HG02870 (cell line): ENCODE data around the gene DDX52.
A peak's percentile ranks its signal among the peaks of the same experiment; 100 is the strongest.
"Not testable (repeated sequence)": the region's sequence is repeated elsewhere in the genome, so short reads cannot be mapped to it uniquely, and the experiment has no call there.

ENCODE experiments used
- ATAC-seq: cut with Tn5 transposase; IDR thresholded peaks from one replicate; pipeline ENCODE4 v1.9.1; 2021; ENCODE audit warnings: mild to moderate bottlenecking, moderate library complexity; ENCODE audit not compliant: unreplicated experiment

Gene DDX52, protein sequence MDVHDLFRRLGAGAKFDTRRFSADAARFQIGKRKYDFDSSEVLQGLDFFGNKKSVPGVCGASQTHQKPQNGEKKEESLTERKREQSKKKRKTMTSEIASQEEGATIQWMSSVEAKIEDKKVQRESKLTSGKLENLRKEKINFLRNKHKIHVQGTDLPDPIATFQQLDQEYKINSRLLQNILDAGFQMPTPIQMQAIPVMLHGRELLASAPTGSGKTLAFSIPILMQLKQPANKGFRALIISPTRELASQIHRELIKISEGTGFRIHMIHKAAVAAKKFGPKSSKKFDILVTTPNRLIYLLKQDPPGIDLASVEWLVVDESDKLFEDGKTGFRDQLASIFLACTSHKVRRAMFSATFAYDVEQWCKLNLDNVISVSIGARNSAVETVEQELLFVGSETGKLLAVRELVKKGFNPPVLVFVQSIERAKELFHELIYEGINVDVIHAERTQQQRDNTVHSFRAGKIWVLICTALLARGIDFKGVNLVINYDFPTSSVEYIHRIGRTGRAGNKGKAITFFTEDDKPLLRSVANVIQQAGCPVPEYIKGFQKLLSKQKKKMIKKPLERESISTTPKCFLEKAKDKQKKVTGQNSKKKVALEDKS

GRCh38 chr17:37643118-37643766 lies at the start of gene DDX52:
Gene DDX52, minus strand, starts transcription at chr17:37643446. Its CDS starts 26 bp downstream, at chr17:37643420.
- peak; percentile 63 for ATAC-seq

GRCh38 chr17:37691807-37692206 lies 48.6 kb upstream of the DDX52 start:
- no peak for ATAC-seq

DNA sequence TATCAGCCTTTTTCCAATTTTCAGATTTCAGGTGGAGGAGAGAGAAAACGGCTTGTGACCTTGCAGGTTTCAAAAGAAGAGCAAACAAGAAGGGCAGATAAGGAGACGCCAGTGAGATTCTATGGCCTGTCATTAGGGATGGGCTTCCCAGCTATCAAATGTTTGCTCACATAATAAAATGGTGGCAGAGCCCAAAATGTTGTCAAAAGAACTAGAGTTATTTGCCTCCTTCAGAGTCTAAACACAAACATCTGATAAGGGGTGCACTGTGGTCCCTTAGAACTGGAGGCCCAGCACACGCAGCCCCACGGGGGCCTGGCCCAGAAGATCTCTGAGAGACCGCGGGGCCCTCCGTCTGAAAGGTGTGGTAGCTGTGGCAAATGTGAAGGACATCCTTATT lies 46.1 kb upstream of the DDX52 start:
- no peak for ATAC-seq

DNA sequence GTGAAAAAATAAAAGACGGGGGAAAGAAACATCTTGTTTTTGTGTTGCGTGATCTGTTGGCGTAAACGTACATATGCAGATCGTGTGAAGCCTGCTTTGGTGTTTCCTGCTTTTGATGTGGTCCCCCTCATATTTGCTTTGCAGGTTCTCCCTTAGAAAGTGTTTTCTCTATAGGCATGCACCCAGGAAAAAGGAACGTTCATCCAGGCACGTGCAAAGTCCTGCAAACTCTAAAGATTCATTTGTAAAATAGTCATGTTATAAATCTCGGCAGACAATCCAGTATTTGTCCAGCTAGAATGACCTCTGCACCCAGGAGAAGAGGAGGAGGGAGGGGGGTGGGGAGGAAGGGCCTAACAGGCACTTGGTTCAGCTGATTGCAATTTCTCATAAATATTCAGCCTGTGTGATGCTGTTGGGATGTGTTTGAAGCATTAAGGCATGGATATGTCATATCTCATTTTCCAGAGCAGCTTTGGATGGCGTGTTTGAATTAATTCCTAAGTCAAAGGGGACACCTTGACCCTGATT lies 40.3 kb upstream of the DDX52 start:
- ATAC-seq = no peak

- no peak for ATAC-seq
Measured at GRCh38 chr17:37682007-37682406, 38.8 kb upstream of the DDX52 start.

DNA sequence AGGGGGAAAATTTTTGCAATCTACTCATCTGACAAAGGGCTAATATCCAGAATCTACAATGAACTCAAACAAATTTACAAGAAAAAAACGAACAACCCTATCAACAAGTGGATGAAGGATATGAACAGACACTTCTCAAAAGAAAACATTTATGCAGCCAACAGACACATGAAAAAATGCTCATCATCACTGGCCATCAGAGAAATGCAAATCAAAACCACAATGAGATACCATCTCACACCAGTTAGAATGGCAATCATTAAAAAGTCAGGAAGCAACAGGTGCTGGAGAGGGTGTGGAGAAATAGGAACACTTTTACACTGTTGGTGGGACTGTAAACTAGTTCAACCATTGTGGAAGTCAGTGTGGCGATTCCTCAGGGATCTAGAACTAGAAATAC lies 36.7 kb upstream of the DDX52 start:
- not testable (repeated sequence) for ATAC-seq

- ATAC-seq = no peak
Measured at GRCh38 chr17:37678036-37678435, 34.8 kb upstream of the DDX52 start.

DNA sequence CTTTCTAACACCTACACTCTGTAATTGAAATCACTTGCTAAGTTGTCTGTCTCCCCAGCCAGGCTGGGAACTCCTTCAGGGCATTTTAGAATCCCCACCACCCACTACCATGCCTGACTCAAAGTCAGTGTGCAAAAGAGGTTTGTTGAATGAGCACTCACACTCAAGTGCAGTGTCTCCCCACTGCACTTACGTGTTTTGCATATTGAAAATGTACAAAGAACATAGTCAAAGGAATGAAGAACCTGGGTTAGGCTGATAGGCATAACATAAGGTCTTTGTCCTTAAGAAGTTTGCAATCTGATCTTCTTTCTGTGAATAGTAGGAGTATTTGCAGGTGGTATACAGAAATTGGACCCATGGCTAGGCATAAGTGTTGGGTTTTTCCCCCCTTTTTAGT lies 33.8 kb upstream of the DDX52 start:
- no peak for ATAC-seq

DNA sequence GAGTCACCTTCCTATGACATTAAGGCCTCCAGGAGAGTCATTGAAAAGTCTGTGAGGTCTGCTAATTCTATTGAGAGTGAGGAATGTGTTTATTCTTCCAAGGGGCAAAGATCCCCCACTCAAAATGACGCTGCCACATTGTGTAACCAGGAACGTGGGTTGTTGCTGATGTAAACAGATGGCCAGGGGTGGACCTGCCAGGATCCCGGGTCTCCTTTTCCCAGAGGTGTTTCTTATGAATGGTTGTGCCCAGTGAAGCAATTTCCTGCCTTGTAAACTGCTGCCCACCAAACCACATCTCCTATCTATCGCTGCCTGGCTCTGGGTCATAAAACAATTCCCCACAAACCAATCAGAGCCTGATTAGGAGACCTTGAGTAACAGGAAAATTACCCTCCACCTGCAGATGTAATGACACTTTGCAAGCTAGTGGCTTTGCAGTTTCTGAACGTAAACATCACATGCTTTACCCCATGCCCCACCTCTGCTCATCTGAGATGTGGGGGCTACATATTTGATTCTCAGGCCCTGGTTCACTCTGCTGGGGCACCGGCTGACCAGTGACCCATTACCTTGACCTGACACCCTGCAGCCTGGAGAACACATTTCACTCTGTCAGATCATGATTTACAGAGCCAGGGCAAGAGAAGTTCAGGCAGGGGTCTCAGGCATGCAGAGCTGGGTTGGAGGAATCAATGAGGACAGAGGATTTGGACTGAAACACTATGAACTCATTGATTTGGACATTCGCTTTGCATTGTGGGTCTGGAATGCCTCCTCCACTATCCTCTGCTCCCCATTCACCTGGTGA lies 33.1 kb upstream of the DDX52 start:
- ATAC-seq = no peak

- no peak for ATAC-seq
Measured at GRCh38 chr17:37674511-37674910, 31.3 kb upstream of the DDX52 start.

GRCh38 chr17:37673386-37673785 lies 30.1 kb upstream of the DDX52 start:
- ATAC-seq = no peak

GRCh38 chr17:37672548-37673078 lies 29.4 kb upstream of the DDX52 start:
- no peak for ATAC-seq

GRCh38 chr17:37671824-37672547 lies 28.7 kb upstream of the DDX52 start:
- no peak for ATAC-seq

- no peak for ATAC-seq
Measured at GRCh38 chr17:37671028-37671823, 28.0 kb upstream of the DDX52 start.

- no peak for ATAC-seq
Measured at GRCh38 chr17:37667039-37667438, 23.8 kb upstream of the DDX52 start.

GRCh38 chr17:37664214-37664613 lies 21.0 kb upstream of the DDX52 start:
- ATAC-seq = no peak

DNA sequence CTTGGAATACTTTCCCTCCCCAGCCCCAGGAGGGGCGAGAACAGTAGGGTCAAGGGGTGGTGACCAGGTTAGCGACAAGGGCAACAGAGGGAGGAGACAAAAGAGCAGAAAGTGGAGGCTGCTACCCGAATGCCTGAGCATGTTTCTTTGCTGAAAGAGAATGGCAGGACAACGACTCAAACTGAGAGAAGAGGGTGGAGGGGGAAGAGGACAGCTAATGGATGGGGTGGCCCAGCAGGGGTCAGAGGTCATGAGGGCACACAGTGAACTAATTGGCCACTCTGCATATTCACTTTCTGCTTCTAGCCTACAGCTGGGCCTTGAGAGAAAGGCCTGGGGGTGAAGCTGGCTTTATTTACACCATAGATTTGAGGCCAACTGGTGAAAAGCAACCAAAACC lies 19.1 kb upstream of the DDX52 start:
- ATAC-seq = no peak

- no peak for ATAC-seq
Measured at GRCh38 chr17:37661400-37662014, 18.3 kb upstream of the DDX52 start.

GRCh38 chr17:37659925-37660324 lies 16.7 kb upstream of the DDX52 start:
- no peak for ATAC-seq
